HepG2 (cell line): Measurements from ENCODE around the gene RPS25. TPM values are rescaled to one million over a fixed set of nuclear protein-coding genes. Genes with fewer than 3 reads are reported as not detected.

Experiments used
- ASH2L ChIP-seq: fragments of 300-600, 200-600 bp; sonication (generic); IDR thresholded peaks from 2 replicates; pipeline ENCODE4 v1.7.0; 2017; ENCODE audit warnings: low read depth, mild to moderate bottlenecking, moderate library complexity, mixed read lengths, low read length; ENCODE audit not compliant: insufficient read length
- CBX5 ChIP-seq: sonication (generic); formaldehyde crosslinking; IDR thresholded peaks from 2 replicates; pipeline ENCODE4 v1.4.0; 2020; ENCODE audit warnings: missing genetic modification reagents, borderline replicate concordance
- DNMT3B ChIP-seq: conservative IDR thresholded peaks from 2 replicates; pipeline ENCODE4 v1.6.1; 2016; ENCODE audit warnings: missing biosample characterization, control low read depth
- EP300 ChIP-seq, 3 experiments: sonication (generic) in 1 of 3; formaldehyde crosslinking in 1 of 3; IDR thresholded peaks; 2 replicates each; pipeline versions ENCODE4 v1.5.1 to v1.6.1; 2011 to 2020; ENCODE audit warnings: low read depth in 2 of 3, low read length in 2 of 3, borderline replicate concordance in 1 of 3, improper control_type of control experiment in 1 of 3, mild to moderate bottlenecking in 1 of 3, missing genetic modification reagents in 1 of 3, moderate library complexity in 1 of 3
- FOSL1 ChIP-seq: sonication (generic); formaldehyde crosslinking; IDR thresholded peaks from 2 replicates; pipeline ENCODE4 v1.9.0; 2021; ENCODE audit warnings: missing genetic modification reagents, borderline replicate concordance
- GRHL1 ChIP-seq: sonication (generic); formaldehyde crosslinking; conservative IDR thresholded peaks from 2 replicates; pipeline ENCODE4 v1.8.0; 2022; ENCODE audit warnings: missing genetic modification reagents
- KMT2A ChIP-seq: sonication (generic); formaldehyde crosslinking; IDR thresholded peaks from 2 replicates; pipeline ENCODE4 v1.4.0; 2020; ENCODE audit warnings: missing genetic modification reagents
- MXI1 ChIP-seq: IDR thresholded peaks from 3 replicates; pipeline ENCODE4 v1.6.1; 2012; ENCODE audit warnings: low read depth, low read length, inconsistent platforms, borderline replicate concordance
- PHF8 ChIP-seq: sonication (generic); formaldehyde crosslinking; IDR thresholded peaks from 2 replicates; pipeline ENCODE4 v1.5.0; 2020; ENCODE audit warnings: missing genetic modification reagents
- SMAD1 ChIP-seq: sonication (generic); formaldehyde crosslinking; IDR thresholded peaks from 2 replicates; pipeline ENCODE4 v1.4.0; 2020; ENCODE audit warnings: missing genetic modification reagents, low read depth, mild to moderate bottlenecking, borderline replicate concordance
- SOX13 ChIP-seq, 3 experiments: fragments of 450-650 bp in 1 of 3; sonication (generic) in 1 of 3; formaldehyde crosslinking in 1 of 3; IDR thresholded peaks in 2 of 3; conservative IDR thresholded peaks in 1 of 3; 2 replicates each; pipeline versions ENCODE4 v1.5.0 to v1.6.1; 2016 to 2020; ENCODE audit warnings: antibody characterized with exemption in 1 of 3, mild to moderate bottlenecking in 1 of 3, missing compliant biosample characterization in 1 of 3, missing genetic modification reagents in 1 of 3, moderate library complexity in 1 of 3
- SP1 ChIP-seq, 2 experiments: fragments of 450-650 bp in 1 of 2; sonication (generic) in 1 of 2; formaldehyde crosslinking in 1 of 2; IDR thresholded peaks; 2 replicates each; pipeline versions ENCODE4 v1.4.0 to v1.6.1; 2016 to 2020; ENCODE audit warnings: missing genetic modification reagents in 1 of 2
- SRSF4 ChIP-seq: fragments of 200-400 bp; formaldehyde crosslinking; IDR thresholded peaks from one replicate; pipeline ENCODE4 v1.6.1; 2018; ENCODE audit warnings: mild to moderate bottlenecking, low read depth, low read length, moderate library complexity; ENCODE audit not compliant: poor library complexity, severe bottlenecking
- TAF1 ChIP-seq: sonication (generic); formaldehyde crosslinking; IDR thresholded peaks from 2 replicates; pipeline ENCODE4 v1.4.0; 2020; ENCODE audit warnings: missing genetic modification reagents
- TAF15 ChIP-seq: fragments of 200-400 bp; formaldehyde crosslinking; IDR thresholded peaks from one replicate; pipeline ENCODE4 v1.6.1; 2018; ENCODE audit warnings: mild to moderate bottlenecking, low read depth, low read length; ENCODE audit not compliant: poor library complexity, severe bottlenecking
- YY1 ChIP-seq: IDR thresholded peaks from 2 replicates; pipeline ENCODE4 v1.6.1; 2011; ENCODE audit warnings: low read length, low read depth, moderate library complexity, mild to moderate bottlenecking; ENCODE audit not compliant: insufficient read depth, insufficient replicate concordance
- ZNF563 ChIP-seq: sonication (generic); formaldehyde crosslinking; IDR thresholded peaks from 2 replicates; pipeline ENCODE4 v1.8.0; 2022; ENCODE audit warnings: mild to moderate bottlenecking, moderate library complexity, missing genetic modification reagents
- ZNF776 ChIP-seq: sonication (generic); formaldehyde crosslinking; IDR thresholded peaks from 2 replicates; pipeline ENCODE4 v1.4.0; 2020; ENCODE audit warnings: mild to moderate bottlenecking, missing genetic modification reagents
- polyA plus RNA-seq, 8 experiments: library from polyadenylated mRNA; depleted of rRNA in 3 of 8; stranded (reverse) in 7 of 8; unstranded in 1 of 8; fragments of >200 nt; fragmentation: Illumina TruSeq in 4 of 8; extraction: Trizol in 4 of 8; gene quantifications; 2 replicates each; pipeline versions ENCODE4 v1.2.1 to v1.2.3, GENCODE V29; 2011 to 2016; ENCODE audit warnings: low read depth in 4 of 8, missing spikeins in 1 of 8, mixed read lengths in 1 of 8; ENCODE audit not compliant: insufficient read depth in 1 of 8
- total RNA-seq, 5 experiments: library from RNA; depleted of rRNA; stranded (reverse); fragments of >200 nt; fragmentation: Illumina TruSeq; extraction: Trizol; gene quantifications; 2 replicates each; pipeline ENCODE4 v1.2.3, GENCODE V29; 2016; ENCODE audit warnings: low read depth in 1 of 5
- TF ChIP-seq, protein P1 (sequence below): sonication (generic); formaldehyde crosslinking; IDR thresholded peaks from 2 replicates; pipeline ENCODE4 v1.5.0; 2020; ENCODE audit warnings: mild to moderate bottlenecking, missing genetic modification reagents, moderate library complexity
- TF ChIP-seq, protein P2 (sequence below): sonication (generic); formaldehyde crosslinking; IDR thresholded peaks from 2 replicates; pipeline ENCODE4 v1.4.0; 2020; ENCODE audit warnings: missing genetic modification reagents
- TF ChIP-seq, protein P3 (sequence below): sonication (generic); formaldehyde crosslinking; IDR thresholded peaks from 2 replicates; pipeline ENCODE4 v1.8.1; 2023; ENCODE audit warnings: mild to moderate bottlenecking, missing genetic modification reagents, borderline replicate concordance

Gene RPS25
- total and polyA plus RNA-seq, 2 of the 13 experiments (the other 11 are each of a cell fraction or from before 2014, with no cell fraction given): 839 to 1,415 TPM

DNA sequence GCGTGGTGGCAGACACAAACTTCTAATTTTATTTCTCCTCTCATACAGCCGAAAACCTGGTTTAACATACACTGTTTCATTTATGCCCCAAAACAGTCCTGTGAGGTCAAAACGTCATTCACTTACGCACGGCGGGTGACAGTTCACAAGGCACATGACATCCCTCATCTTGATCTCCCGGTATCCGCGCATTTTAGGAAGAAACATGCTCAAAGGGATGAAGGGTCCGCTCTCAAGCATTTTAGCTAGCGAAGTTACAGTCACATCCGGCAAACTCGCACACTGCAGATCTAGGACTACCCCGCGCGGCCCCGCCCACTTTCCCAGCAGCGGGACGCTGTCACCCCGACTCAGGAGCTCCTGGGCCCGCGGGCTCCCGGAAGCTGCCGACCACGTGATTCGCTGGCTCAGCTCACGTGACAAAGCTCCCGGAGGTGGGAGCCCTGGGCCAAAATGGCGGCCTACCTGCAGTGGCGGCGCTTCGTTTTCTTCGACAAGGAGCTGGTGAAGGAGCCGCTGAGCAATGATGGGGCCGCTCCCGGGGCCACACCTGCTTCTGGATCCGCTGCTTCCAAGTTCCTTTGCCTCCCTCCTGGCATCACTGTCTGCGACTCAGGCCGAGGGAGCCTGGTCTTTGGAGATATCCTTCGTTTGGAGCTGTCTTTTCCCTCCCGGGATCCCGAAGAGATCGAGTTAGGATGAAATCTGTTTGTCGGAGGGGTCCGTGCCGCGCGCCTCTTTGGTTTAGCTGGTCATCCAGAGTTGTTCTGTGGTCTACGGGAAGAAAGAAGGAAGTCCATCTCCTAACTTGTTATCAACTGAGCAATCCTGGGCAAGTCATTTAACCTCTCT is 49.5 kb upstream of the RPS25 start, which contains the start of gene VPS11 (continued):
- TF ChIP-seq, protein P1, sequence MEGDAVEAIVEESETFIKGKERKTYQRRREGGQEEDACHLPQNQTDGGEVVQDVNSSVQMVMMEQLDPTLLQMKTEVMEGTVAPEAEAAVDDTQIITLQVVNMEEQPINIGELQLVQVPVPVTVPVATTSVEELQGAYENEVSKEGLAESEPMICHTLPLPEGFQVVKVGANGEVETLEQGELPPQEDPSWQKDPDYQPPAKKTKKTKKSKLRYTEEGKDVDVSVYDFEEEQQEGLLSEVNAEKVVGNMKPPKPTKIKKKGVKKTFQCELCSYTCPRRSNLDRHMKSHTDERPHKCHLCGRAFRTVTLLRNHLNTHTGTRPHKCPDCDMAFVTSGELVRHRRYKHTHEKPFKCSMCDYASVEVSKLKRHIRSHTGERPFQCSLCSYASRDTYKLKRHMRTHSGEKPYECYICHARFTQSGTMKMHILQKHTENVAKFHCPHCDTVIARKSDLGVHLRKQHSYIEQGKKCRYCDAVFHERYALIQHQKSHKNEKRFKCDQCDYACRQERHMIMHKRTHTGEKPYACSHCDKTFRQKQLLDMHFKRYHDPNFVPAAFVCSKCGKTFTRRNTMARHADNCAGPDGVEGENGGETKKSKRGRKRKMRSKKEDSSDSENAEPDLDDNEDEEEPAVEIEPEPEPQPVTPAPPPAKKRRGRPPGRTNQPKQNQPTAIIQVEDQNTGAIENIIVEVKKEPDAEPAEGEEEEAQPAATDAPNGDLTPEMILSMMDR (CRISPR knock-in tag): peak; percentile 12; the same call in 1 of the 2 replicates
- TF ChIP-seq CBX5 (CRISPR knock-in tag) (peak; percentile 86), SOX13 (IDR thresholded peaks at IDR 0.05) (0 out of 2 replicates have a peak, but pooled peaks have one; percentile 9), SOX13 (CRISPR knock-in tag; conservative IDR thresholded peaks at IDR 0.05 in 1 of 2, IDR thresholded peaks at IDR 0.05 in 1 of 2) (peak in 1 of 2 experiments; percentile 45; a peak in 2 of 4 replicates), FOSL1 (no peak), GRHL1 (CRISPR knock-in tag) (no peak), DNMT3B (0 out of 2 replicates have a peak, but pooled peaks have one; percentile 40), ZNF776 (CRISPR knock-in tag) (no peak), ASH2L (peak; percentile 54), YY1 (peak; percentile 98), KMT2A (CRISPR knock-in tag) (peak; percentile 87), PHF8 (CRISPR knock-in tag) (peak; percentile 91), TAF15 (no peak), MXI1 (peak; percentile 77; the same call in 1 of the 3 replicates), TAF1 (peak; percentile 85), ZNF563 (CRISPR knock-in tag) (0 out of 2 replicates have a peak, but pooled peaks have one; percentile 29), SRSF4 (no peak), SMAD1 (CRISPR knock-in tag) (no peak), SP1 (IDR thresholded peaks at IDR 0.05) (no peak), SP1 (CRISPR knock-in tag; IDR thresholded peaks at IDR 0.05) (peak; percentile 81), EP300 (IDR thresholded peaks at IDR 0.05; ENCODE audit: low read depth in 2 of 2, low read length in 2 of 2) (peak in 1 of 2 experiments; percentile 20; a peak in 1 of 4 replicates), EP300 (CRISPR knock-in tag; IDR thresholded peaks at IDR 0.05; ENCODE audit: borderline replicate concordance) (no peak)
- TF ChIP-seq, protein P2, sequence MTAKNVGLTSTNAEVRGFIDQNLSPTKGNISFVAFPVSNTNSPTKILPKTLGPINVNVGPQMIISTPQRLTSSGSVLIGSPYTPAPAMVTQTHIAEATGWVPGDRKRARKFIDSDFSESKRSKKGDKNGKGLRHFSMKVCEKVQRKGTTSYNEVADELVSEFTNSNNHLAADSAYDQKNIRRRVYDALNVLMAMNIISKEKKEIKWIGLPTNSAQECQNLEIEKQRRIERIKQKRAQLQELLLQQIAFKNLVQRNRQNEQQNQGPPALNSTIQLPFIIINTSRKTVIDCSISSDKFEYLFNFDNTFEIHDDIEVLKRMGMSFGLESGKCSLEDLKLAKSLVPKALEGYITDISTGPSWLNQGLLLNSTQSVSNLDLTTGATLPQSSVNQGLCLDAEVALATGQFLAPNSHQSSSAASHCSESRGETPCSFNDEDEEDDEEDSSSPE (CRISPR knock-in tag): peak; percentile 79
- TF ChIP-seq, protein P3, sequence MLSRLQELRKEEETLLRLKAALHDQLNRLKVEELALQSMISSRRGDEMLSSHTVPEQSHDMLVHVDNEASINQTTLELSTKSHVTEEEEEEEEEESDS (CRISPR knock-in tag): no peak
